Heart right ventricle (tissue), 16 donors: ENCODE data around the gene ANXA6. TPM values are rescaled to one million over a fixed set of nuclear protein-coding genes. Genes with fewer than 3 reads are reported as not detected.

Experiments used
- ATAC-seq, 8 donors: fragments of 200-7000 bp; cut with Tn5 transposase; one replicate each; pipeline ENCODE4 v1.9.1; 2020; ENCODE audit warnings: mild to moderate bottlenecking in 8 of 8, moderate library complexity in 8 of 8, moderate number of reproducible peaks in 1 of 8
- DNase-seq, 2 donors: peaks; one replicate each; pipeline ENCODE4 v3.0.0-alpha.2; 2020
- H3K27ac ChIP-seq, 10 donors: fragments of 200-600 bp; sonication (generic) in 2 of 10; one replicate each; pipeline versions ENCODE4 v1.5.0 to v1.8.0; 2020 to 2022; ENCODE audit warnings: mild to moderate bottlenecking in 3 of 10
- H3K27me3 ChIP-seq, 7 donors: fragments of 200-600 bp; one replicate each; pipeline ENCODE4 v1.8.0; 2021 to 2022; ENCODE audit warnings: mild to moderate bottlenecking in 2 of 7
- H3K36me3 ChIP-seq, 9 donors: fragments of 200-600 bp; sonication (generic) in 1 of 9; one replicate each; pipeline versions ENCODE4 v1.5.0 to v1.8.0; 2020 to 2022; ENCODE audit warnings: mild to moderate bottlenecking in 2 of 9
- H3K4me1 ChIP-seq, 9 donors: fragments of 200-600 bp; sonication (generic) in 1 of 9; one replicate each; pipeline versions ENCODE4 v1.5.0 to v1.8.0; 2020 to 2022; ENCODE audit warnings: mild to moderate bottlenecking in 4 of 9
- H3K4me3 ChIP-seq, 10 donors: fragments of 200-600 bp; sonication (generic) in 2 of 10; one replicate each; pipeline versions ENCODE4 v1.5.0 to v1.8.0; 2020 to 2022; ENCODE audit warnings: mild to moderate bottlenecking in 7 of 10, moderate library complexity in 2 of 10
- H3K9me3 ChIP-seq, 11 donors: fragments of 200-600 bp in 10 of 11; sonication (generic) in 2 of 11; one replicate each; pipeline versions ENCODE4 v1.5.0 to v1.8.0; 2013 to 2022; ENCODE audit warnings: mild to moderate bottlenecking in 2 of 11, control low read depth in 1 of 11, moderate library complexity in 1 of 11
- CTCF ChIP-seq, 9 donors: fragments of 200-600 bp; sonication (generic) in 2 of 9; IDR thresholded peaks; one replicate each; pipeline versions ENCODE4 v1.5.0 to v1.8.0; 2021 to 2022; ENCODE audit warnings: antibody characterized with exemption in 9 of 9, mild to moderate bottlenecking in 5 of 9, moderate library complexity in 1 of 9
- WGBS, 2 donors: extraction: QIAGEN DNeasy Blood & Tissue Kit; methylation state at CpG; one replicate each; pipeline ENCODE4 v1.1.7; 2013; ENCODE audit warnings: inconsistent platforms in 1 of 2; 5-methylcytosine and 5-hydroxymethylcytosine counted together
- intact Hi-C, 10 donors: fragments of 100-400 bp; cut with DNase I; formaldehyde crosslinking; loops; one replicate each; pipeline versions ENCODE4 v1.11.1 to v1.14.2; 2022
- polyA plus RNA-seq, 2 donors: library from polyadenylated mRNA; stranded (reverse); fragments of 200-250 nt; gene quantifications; one replicate each; pipeline ENCODE4 v1.2.3, GENCODE V29; 2013
- total RNA-seq, 10 donors: library from RNA; stranded (reverse); fragmentation: NEBNext Ultra II Directional in 3 of 10; extraction: Animal tissue kit (Norgen Biotek cat#: 25700) in 3 of 10; gene quantifications; one replicate each; pipeline versions ENCODE4 v1.2.1 to v1.2.4, GENCODE V29; 2021 to 2023
- donor health status: Arrhythmogenic right ventricular cardiomyopathy.
- donor health status: ischemic (EF 13 %, LVEDD 7.1; RV severe dilation, severe dysfunction).
- donor health status: healthy with polysubstance abuse.
- donor health status: DM: no; HTN: yes; CAD: no.
- donor health status: DM: no; HTN: no; CAD: no.
- donor health status: ischemic (EF 25% LVEDD 6.9; RV normal size, moderate dysfunction).
- donor health status: ischemic (EF 25% LVEDD 5.7; RV mildly dilated, moderate dysfunction).
- donor health status: healthy.
- donor health status: DM: yes; HTN: yes; CAD: no.
- donor health status: Ischemic cardiomyopathy.
- donor health status: ischemic (EF 35%, LVEDD 5.7; RV mildly dilated, moderate dysfunction).
- donor health status: nonischemic (EF 11% LVEDD 7.7; RV severe dilation, severe dysfunction).
- donor health status: DM: yes; HTN: yes; CAD: no.
- donor health status: PGD.
- donor health status: ischemic (EF 29% LVEDD 5.4; RV normal size, mild dysfunction).
- donor health status: nonischemic (EF 23%, LVEDD 6.1; RV moderate dilation, normal function).

The ANXA6 gene
- total and polyA plus RNA-seq, 12 donors = 137 to 275 (median 218) TPM

GRCh38 chr5:151162776-151163175, 5.2 kb upstream of the ANXA6 start:
- 79 to 80% methylated on average over 1 of the region's 1 CpG for WGBS, 2 donors
- DNase-seq (no peak), ATAC-seq (no peak)
- H3K27ac ChIP-seq = no peak overlapping the region
- peaks cover 5 to 22% (median 19%) of the 10 kb centered on the region in 9 donors for H3K4me1 ChIP-seq
- no peaks in the 10 kb centered on the region for H3K27me3 ChIP-seq
- no peak overlapping the region for H3K4me3 ChIP-seq
- no peaks in the 10 kb centered on the region for H3K36me3 ChIP-seq
- TF ChIP-seq CTCF (IDR thresholded peaks at IDR 0.05) = no peak
- no peaks in the 10 kb centered on the region for H3K9me3 ChIP-seq
- intact Hi-C loops = loop anchor here in 6 of 10 donors (1.0 to 10.0 kb wide), 5 partner anchors 35 to 110 kb away; no protein-coding TSS in a partner anchor

- Histone ChIP-seq H3K36me3 (no peaks in the 10 kb centered on the region), H3K9me3 (no peaks in the 10 kb centered on the region), H3K27me3 (no peaks in the 10 kb centered on the region), H3K4me3 (no peak overlapping the region), H3K27ac (no peak overlapping the region), H3K4me1 (peaks cover 19 to 41% (median 36%) of the 10 kb centered on the region in 9 donors)
- intact Hi-C loops = loop anchor here in 8 of 10 donors (2.0 to 10.0 kb wide), 7 partner anchors 33 to 153 kb away; no protein-coding TSS in a partner anchor
- DNase-seq (no peak), ATAC-seq (no peak)
- no peak for TF ChIP-seq CTCF (IDR thresholded peaks at IDR 0.05)
- WGBS, 2 donors = 91 to 97% methylated on average over 9 of the region's 9 CpGs
Measured at GRCh38 chr5:151159649-151160373, 2.2 kb upstream of the ANXA6 start.

DNA sequence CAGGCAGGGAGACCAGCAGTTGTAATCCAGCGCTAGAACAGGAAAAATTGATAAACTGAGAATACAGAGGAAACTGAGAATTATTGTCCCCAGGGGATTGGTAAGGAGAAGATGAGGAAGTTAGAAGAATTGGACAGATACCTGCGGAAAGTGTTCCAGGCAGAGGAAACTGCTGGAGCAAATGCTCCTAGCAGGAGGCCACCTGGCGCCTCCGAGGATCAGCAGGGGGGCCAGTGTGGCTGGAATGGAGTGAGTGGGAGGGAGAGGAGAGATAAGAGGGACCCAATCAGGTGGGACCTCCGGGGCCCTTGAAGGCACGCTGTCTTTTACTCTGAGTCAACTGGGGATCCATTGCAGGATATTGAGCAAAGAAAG, 695 bp upstream of the ANXA6 start:
- 5 to 9% methylated on average over 6 of the region's 6 CpGs for WGBS, 2 donors
- peaks cover 0 to 7% (median 0%) of the 10 kb centered on the region in 9 donors for H3K36me3 ChIP-seq
- TF ChIP-seq CTCF (IDR thresholded peaks at IDR 0.05) = no peak
- peak overlapping the region; percentile 58 to 95 (median 84) for H3K4me3 ChIP-seq
- H3K9me3 ChIP-seq = no peaks in the 10 kb centered on the region
- peak in 3 of 8 donors; percentile 6 to 41 (median 19) for ATAC-seq
- H3K27ac ChIP-seq = peak overlapping the region; percentile 61 to 96 (median 89)
- no peak for DNase-seq
- intact Hi-C loops = loop anchor here in 2 of 10 donors (5.0 kb wide), 3 partner anchors 79 to 151 kb away; no protein-coding TSS in a partner anchor
- peaks cover 16 to 50% (median 43%) of the 10 kb centered on the region in 9 donors for H3K4me1 ChIP-seq
- no peaks in the 10 kb centered on the region for H3K27me3 ChIP-seq

DNA sequence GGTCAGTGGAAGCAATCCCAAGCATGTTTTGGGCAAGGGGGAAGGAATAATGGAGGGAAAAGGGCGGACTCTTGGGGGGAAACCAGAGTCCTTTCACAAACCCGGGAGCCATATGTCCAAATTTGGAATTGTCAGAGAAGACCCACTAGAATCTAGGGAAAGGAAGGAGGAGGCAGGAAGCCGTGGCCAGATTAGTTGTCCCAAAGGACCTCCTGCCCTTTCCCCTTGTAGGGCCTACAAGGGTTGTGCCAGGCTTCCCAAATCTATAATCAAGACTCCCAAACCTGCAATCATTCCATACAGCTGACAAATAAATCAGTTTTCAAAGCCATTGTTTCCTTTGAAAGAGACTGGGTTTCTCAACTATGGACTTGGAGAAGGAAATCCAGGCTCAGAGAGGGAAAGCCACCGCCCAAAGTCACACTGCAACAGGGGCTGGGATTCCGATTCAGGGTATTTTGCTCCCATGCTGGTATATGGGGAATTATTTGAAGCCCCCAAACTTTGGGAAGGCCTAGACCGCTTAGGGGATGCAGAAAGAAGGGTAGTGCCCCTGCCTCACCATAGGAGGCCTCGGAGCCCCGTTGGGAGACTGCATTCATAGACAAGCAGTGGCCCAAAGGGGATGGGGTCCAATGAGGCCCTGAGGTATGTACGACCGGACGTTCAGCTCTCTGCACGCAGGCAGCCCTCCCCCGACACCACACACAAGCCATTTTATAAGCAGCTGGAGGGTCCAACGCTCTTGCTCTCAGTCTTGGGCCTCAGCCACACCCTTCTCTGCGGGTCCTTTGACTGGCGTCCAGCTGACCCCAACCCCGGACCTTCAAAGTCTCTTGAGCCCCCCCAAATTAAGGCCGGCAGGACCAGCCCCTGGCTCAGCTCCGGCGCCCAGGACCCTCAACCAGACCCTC, 815 bp downstream of the ANXA6 start:
- 5% methylated on average over 20 of the region's 20 CpGs for WGBS, 2 donors
- H3K4me3 ChIP-seq = peak overlapping the region; percentile 58 to 95 (median 84)
- H3K4me1 ChIP-seq = peaks cover 20 to 65% (median 57%) of the 10 kb centered on the region in 9 donors
- no peak for DNase-seq
- peak; percentile 21 to 59 (median 33) for ATAC-seq
- intact Hi-C loops = loop anchor here in 2 of 10 donors (5.0 kb wide), 3 partner anchors 81 to 149 kb away; no protein-coding TSS in a partner anchor
- peaks cover 0 to 13% (median 0%) of the 10 kb centered on the region in 9 donors for H3K36me3 ChIP-seq
- no peaks in the 10 kb centered on the region for H3K9me3 ChIP-seq
- peak overlapping the region; percentile 61 to 96 (median 89) for H3K27ac ChIP-seq
- no peak for TF ChIP-seq CTCF (IDR thresholded peaks at IDR 0.05)
- no peaks in the 10 kb centered on the region for H3K27me3 ChIP-seq
